GM13976 (cell line): ENCODE measurements around the gene FAM222B.

Source experiments
- DNase-seq: peaks from one replicate; pipeline ENCODE4 v3.0.0; 2012; ENCODE audit warnings: low spot score
- CTCF ChIP-seq: IDR thresholded peaks from 2 replicates; pipeline ENCODE4 v1.5.1; 2012; ENCODE audit warnings: borderline replicate concordance, mild to moderate bottlenecking; ENCODE audit not compliant: insufficient read depth; ENCODE audit errors: extremely low read depth, missing control alignments, control extremely low read depth
- in situ Hi-C: fragments of 300-500 bp; cut with MboI; formaldehyde crosslinking; loops from one replicate; pipeline ENCODE4 v1.12.0; 2022; ENCODE audit warnings: low sequenced_read_pairs, mixed read lengths, inconsistent platforms; ENCODE audit not compliant: unreplicated experiment

The FAM222B gene

GRCh38 chr17:28885951-28886350, 43.4 kb upstream of the FAM222B start:
- no peak for DNase-seq
- no peak for TF ChIP-seq CTCF
- in situ Hi-C loops: no loop called here

DNA sequence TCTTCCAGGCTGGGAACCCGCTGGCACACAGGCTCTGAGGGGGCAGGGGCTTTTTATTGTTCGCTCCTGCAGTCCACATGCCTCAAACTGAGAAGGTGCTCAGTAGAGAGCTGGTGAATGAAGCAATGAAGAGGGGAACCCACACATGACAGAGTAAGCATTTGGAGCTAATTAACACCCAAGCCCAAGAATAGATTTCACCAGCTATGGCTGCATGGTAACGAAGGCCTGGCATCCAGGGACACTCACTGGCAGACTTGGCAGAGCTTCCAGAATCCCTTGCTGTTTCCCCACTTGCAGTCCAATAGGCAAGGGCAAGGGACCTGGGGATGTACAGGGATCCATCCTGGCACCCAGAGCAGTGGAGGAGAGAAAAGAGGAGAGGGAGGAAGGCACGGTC, 42.8 kb upstream of the FAM222B start:
- no peak for TF ChIP-seq CTCF
- no peak for DNase-seq
- in situ Hi-C loops: no loop called here

- TF ChIP-seq CTCF: no peak
- in situ Hi-C loops: no loop called here
- no peak for DNase-seq
Observed at GRCh38 chr17:28883967-28884702, 41.5 kb upstream of the FAM222B start.

DNA sequence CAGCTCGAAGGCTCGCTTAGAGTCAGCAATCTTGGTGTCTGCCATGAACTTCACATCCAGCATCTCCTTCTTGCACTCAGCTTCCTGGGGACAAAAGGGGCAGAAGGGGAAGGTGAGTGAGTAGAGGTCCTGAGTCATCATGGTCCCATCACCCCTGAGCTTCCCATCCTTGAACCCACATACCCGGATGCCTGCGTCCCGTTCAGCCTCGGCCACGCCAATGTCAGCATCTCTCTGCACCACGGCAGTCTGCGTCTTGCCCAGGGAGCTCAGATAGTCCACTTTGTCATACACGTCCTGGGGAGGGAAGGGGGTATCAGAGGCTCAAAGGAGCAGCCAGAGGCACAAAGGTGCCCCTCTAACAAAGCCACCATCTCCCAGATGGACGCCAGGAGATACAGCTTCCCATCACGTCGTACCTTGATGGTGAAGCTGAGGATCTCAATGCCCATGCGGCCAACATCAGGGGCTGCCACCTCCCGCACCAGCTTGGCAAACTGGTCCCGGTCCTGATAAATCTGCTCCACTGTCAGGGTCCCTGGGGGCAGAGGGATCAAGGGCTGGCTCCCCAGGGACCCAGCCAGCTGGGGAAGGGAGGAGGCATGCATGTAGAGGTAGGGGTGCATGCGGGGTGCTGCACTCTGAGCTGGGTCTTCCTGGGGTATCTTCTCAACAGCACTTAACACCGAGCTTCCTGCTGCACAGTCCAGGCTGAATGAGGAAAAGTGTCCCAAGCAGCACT, 39.7 kb upstream of the FAM222B start:
- in situ Hi-C loops: no loop called here
- DNase-seq: no peak
- TF ChIP-seq CTCF: no peak

DNA sequence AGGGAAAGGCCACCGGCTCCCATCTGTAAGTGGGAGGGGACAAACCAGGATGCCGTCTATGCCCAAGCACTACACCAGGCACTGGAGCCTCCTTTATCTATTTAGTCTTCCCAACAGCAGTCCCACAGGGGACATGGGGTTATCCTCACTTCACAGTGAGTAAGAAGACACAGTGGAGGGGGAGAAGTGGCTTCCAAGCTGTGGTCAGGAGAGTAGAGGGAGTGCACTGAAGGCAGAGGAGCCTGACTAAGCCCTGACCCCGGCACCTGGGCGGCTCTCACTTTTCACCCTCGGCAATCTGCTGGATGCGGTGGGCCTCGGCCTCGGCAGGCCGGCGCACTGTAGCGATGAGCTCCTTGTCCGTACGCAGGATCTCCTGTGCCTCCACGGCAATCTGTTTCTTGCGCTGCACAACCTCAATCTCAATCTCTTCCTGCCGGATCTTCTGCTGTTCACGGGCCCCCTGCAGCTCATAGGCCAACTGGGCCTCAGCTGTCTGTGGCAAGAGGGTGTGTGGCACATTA, 39.0 kb upstream of the FAM222B start:
- in situ Hi-C loops: no loop called here
- DNase-seq: no peak
- TF ChIP-seq CTCF: no peak

DNA sequence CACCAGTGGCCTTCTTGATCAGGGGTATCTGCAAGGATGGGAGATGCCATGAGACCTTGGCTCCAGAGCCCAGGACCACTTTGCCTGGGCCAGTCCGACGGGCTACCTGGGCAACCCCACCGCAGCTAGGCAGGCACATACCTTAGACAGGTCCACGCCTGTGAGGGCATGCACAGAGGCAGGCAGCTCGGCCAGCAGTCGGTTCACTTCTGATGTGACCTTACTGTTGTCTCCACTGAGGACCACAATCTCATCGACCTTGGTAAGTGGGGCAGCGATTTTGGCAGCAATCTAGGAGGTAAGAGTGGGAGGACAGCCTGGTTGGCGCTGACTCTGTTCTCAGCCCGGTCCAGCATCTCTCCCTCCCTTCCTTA, 38.0 kb upstream of the FAM222B start:
- in situ Hi-C loops: no loop called here
- no peak for DNase-seq
- no peak for TF ChIP-seq CTCF
